ENCODE results near the gene FAM78B. TPM values are rescaled to one million over a fixed set of nuclear protein-coding genes. Genes with fewer than 3 reads are reported as not detected.

Gene FAM78B
- total RNA-seq, 1 experiment from 2014 or later = 0.24 TPM

- no peaks in the 10 kb centered on the region for H3K27me3 ChIP-seq (replicated peaks; ENCODE audit: insufficient read depth, low read depth, low read length, poor library complexity)
- no peaks in the 10 kb centered on the region for H3K4me1 ChIP-seq (ENCODE audit: insufficient read depth, low read length, poor library complexity, severe bottlenecking)
- intact Hi-C loops (cut with micrococcal nuclease; ENCODE audit: unreplicated experiment) = no loop called here
- BruUV-seq (replicated peaks) = no TSS peak
- H3K4me3 ChIP-seq (ENCODE audit: low read depth, low read length, poor library complexity, severe bottlenecking) = no peak overlapping the region
- no peaks in the 10 kb centered on the region for H3K36me3 ChIP-seq (ENCODE audit: insufficient read depth, low read length, poor library complexity, severe bottlenecking)
- POLR2A ChIA-PET (ENCODE audit: low non-redundant PET) = no interaction called here
- CTCF ChIA-PET = no interaction called here
- H3K9me3 ChIP-seq (ENCODE audit: low read depth, low read length, poor library complexity, severe bottlenecking) = no peaks in the 10 kb centered on the region
- DNase-seq (ENCODE audit: low spot score) = no peak
- TF ChIP-seq EZH2 (IDR thresholded peaks at IDR 0.05; ENCODE audit: borderline replicate concordance, low read depth, low read length, poor library complexity, severe bottlenecking) = no peak
- no peak for TF ChIP-seq CTCF (conservative IDR thresholded peaks at IDR 0.05; ENCODE audit: low read depth, low read length)
- H3K27ac ChIP-seq (ENCODE audit: low read depth, low read length, poor library complexity, severe bottlenecking) = no peak overlapping the region
These were observed 85.6 kb downstream of the FAM78B start for GRCh38 chr1:166080967-166081870.

- Histone ChIP-seq H3K9me3 (ENCODE audit: low read depth, low read length, poor library complexity, severe bottlenecking) (no peaks in the 10 kb centered on the region), H3K4me3 (ENCODE audit: low read depth, low read length, poor library complexity, severe bottlenecking) (no peak overlapping the region), H3K36me3 (ENCODE audit: insufficient read depth, low read length, poor library complexity, severe bottlenecking) (no peaks in the 10 kb centered on the region), H3K27ac (ENCODE audit: low read depth, low read length, poor library complexity, severe bottlenecking) (no peak overlapping the region), H3K4me1 (ENCODE audit: insufficient read depth, low read length, poor library complexity, severe bottlenecking) (no peaks in the 10 kb centered on the region), H3K27me3 (replicated peaks; ENCODE audit: insufficient read depth, low read depth, low read length, poor library complexity) (no peaks in the 10 kb centered on the region)
- CTCF ChIA-PET = no interaction called here
- POLR2A ChIA-PET (ENCODE audit: low non-redundant PET) = no interaction called here
- TF ChIP-seq EZH2 (IDR thresholded peaks at IDR 0.05; ENCODE audit: borderline replicate concordance, low read depth, low read length, poor library complexity, severe bottlenecking) (no peak), CTCF (conservative IDR thresholded peaks at IDR 0.05; ENCODE audit: low read depth, low read length) (no peak)
- no TSS peak for BruUV-seq (replicated peaks)
- intact Hi-C loops (cut with micrococcal nuclease; ENCODE audit: unreplicated experiment) = no loop called here
- no peak for DNase-seq (ENCODE audit: low spot score)
These were observed 86.4 kb downstream of the FAM78B start for GRCh38 chr1:166080277-166080966.

- no peak overlapping the region for H3K4me3 ChIP-seq (ENCODE audit: low read depth, low read length, poor library complexity, severe bottlenecking)
- ChIA-PET POLR2A (ENCODE audit: low non-redundant PET) (no interaction called here), CTCF (interaction anchor here (0.6 kb wide), 1 partner anchor 481 kb away, joined by 3 read pairs; no protein-coding TSS in a partner anchor)
- H3K4me1 ChIP-seq (ENCODE audit: insufficient read depth, low read length, poor library complexity, severe bottlenecking) = no peaks in the 10 kb centered on the region
- no peak for DNase-seq (ENCODE audit: low spot score)
- intact Hi-C loops (cut with micrococcal nuclease; ENCODE audit: unreplicated experiment) = no loop called here
- H3K27me3 ChIP-seq (replicated peaks; ENCODE audit: insufficient read depth, low read depth, low read length, poor library complexity) = no peaks in the 10 kb centered on the region
- no peaks in the 10 kb centered on the region for H3K9me3 ChIP-seq (ENCODE audit: low read depth, low read length, poor library complexity, severe bottlenecking)
- H3K27ac ChIP-seq (ENCODE audit: low read depth, low read length, poor library complexity, severe bottlenecking) = no peak overlapping the region
- no TSS peak for BruUV-seq (replicated peaks)
- H3K36me3 ChIP-seq (ENCODE audit: insufficient read depth, low read length, poor library complexity, severe bottlenecking) = no peaks in the 10 kb centered on the region
- TF ChIP-seq CTCF (conservative IDR thresholded peaks at IDR 0.05; ENCODE audit: low read depth, low read length) (no peak), EZH2 (IDR thresholded peaks at IDR 0.05; ENCODE audit: borderline replicate concordance, low read depth, low read length, poor library complexity, severe bottlenecking) (no peak)
These were observed 87.5 kb downstream of the FAM78B start for GRCh38 chr1:166079276-166079675.
